K562 (cell line): ENCODE data around the gene IFT81.
A peak's percentile ranks its signal among the peaks of the same experiment; 100 is the strongest.

Experiments
- GTF2F1 ChIP-seq: IDR thresholded peaks from 2 replicates; pipeline ENCODE4 v1.6.1; 2011; ENCODE audit warnings: low read depth, low read length, improper control_type of control experiment
- HDAC6 ChIP-seq: IDR thresholded peaks from 2 replicates; pipeline ENCODE4 v1.6.1; 2012; ENCODE audit warnings: low read depth, mild to moderate bottlenecking, control low read depth, inconsistent platforms, low read length, moderate library complexity
- PHB2 ChIP-seq: fragments of 450-650 bp; IDR thresholded peaks from 2 replicates; pipeline ENCODE4 v1.6.1; 2017; ENCODE audit warnings: low read depth
- STAG1 ChIP-seq: sonication (generic); formaldehyde crosslinking; IDR thresholded peaks from 2 replicates; pipeline ENCODE4 v1.5.0; 2020; ENCODE audit warnings: missing genetic modification reagents, borderline replicate concordance
- TBL1XR1 ChIP-seq, 2 experiments: IDR thresholded peaks; 2 replicates each; pipeline ENCODE4 v1.6.1; 2012; ENCODE audit warnings: improper control_type of control experiment in 2 of 2, low read length in 2 of 2, mild to moderate bottlenecking in 1 of 2
- TF ChIP-seq, protein P1 (sequence below), 2 experiments: fragments of 450-650 bp in 1 of 2; IDR thresholded peaks; 2 replicates each; pipeline ENCODE4 v1.6.1; 2011 to 2017; ENCODE audit warnings: low read depth in 2 of 2, antibody characterized with exemption in 1 of 2, borderline replicate concordance in 1 of 2, low read length in 1 of 2, mild to moderate bottlenecking in 1 of 2, mixed read lengths in 1 of 2; ENCODE audit not compliant: control insufficient read depth in 1 of 2

DNA sequence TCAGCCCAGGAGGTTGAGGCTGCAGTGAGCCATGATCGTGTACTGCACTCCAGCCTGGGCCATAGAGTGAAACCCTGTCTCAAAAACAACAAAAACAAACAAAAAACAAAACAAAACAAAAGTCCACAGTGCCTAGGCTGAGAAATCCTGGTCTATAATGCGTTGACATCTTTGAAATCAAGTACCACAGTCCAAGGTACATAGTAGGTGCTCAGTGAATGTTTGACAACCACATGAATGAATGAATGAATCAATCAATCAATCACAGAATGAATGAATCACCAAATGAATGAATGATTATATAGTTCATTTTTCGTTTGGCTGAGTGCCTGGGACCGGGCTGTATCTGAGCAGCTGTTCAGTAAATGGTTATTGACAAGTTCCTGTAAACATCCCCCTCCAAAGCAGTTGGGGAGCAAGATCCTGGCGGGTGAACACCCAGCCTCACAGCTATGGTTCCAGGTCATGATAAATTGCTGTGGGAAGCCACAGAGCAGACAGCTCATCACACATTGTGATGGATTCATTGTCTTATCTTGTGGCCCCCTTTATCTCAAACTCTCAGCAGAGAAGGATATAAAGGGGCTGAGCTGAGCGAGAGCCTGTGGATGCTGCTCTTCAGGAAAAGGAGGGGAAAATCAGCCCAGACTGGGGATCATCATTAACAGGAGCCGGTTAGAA, 30.4 kb upstream of the IFT81 start:
- TF ChIP-seq TBL1XR1 (IDR thresholded peaks at IDR 0.05; ENCODE audit: low read length in 2 of 2) (peak in 1 of 2 experiments; percentile 84; a peak in 2 of 4 replicates), HDAC6 (no peak), GTF2F1 (no peak), PHB2 (no peak), STAG1 (CRISPR knock-in tag) (no peak)
- TF ChIP-seq, protein P1, sequence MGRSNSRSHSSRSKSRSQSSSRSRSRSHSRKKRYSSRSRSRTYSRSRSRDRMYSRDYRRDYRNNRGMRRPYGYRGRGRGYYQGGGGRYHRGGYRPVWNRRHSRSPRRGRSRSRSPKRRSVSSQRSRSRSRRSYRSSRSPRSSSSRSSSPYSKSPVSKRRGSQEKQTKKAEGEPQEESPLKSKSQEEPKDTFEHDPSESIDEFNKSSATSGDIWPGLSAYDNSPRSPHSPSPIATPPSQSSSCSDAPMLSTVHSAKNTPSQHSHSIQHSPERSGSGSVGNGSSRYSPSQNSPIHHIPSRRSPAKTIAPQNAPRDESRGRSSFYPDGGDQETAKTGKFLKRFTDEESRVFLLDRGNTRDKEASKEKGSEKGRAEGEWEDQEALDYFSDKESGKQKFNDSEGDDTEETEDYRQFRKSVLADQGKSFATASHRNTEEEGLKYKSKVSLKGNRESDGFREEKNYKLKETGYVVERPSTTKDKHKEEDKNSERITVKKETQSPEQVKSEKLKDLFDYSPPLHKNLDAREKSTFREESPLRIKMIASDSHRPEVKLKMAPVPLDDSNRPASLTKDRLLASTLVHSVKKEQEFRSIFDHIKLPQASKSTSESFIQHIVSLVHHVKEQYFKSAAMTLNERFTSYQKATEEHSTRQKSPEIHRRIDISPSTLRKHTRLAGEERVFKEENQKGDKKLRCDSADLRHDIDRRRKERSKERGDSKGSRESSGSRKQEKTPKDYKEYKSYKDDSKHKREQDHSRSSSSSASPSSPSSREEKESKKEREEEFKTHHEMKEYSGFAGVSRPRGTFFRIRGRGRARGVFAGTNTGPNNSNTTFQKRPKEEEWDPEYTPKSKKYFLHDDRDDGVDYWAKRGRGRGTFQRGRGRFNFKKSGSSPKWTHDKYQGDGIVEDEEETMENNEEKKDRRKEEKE (IDR thresholded peaks at IDR 0.05; ENCODE audit: borderline replicate concordance in 1 of 2, control insufficient read depth in 1 of 2, low read depth in 2 of 2, low read length in 1 of 2) = no peak
